A204.1 (cell line): ENCODE data around the gene ODAM.
"Not testable (repeated sequence)": the region's sequence is repeated elsewhere in the genome, so short reads cannot be mapped to it uniquely, and the experiment has no call there.

Source experiments
- FAIRE-seq: peaks from 2 replicates; lab custom pipeline; 2012; peaks lifted over from hg19 to GRCh38; lab: Jason Lieb, UNC

Gene ODAM

DNA sequence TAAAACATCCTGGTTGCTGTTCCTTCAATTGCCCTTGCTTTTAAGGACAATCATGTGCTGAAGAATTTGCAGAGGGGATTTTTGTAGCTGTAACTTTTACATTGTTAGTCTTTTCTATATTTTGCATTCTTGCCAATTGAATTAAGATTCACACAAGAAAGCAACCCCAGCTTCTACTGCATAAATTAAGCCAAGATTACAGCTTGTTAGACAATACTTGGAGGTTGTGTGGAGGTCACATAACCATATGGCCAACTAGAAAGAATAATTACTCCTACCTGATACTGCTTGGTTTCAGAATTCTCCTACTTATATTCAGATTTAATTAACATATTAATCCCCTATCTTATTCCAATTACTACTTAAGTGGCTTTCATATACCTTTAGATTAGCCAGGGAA, 26.3 kb downstream of the ODAM start:
- FAIRE-seq: not testable (repeated sequence)

DNA sequence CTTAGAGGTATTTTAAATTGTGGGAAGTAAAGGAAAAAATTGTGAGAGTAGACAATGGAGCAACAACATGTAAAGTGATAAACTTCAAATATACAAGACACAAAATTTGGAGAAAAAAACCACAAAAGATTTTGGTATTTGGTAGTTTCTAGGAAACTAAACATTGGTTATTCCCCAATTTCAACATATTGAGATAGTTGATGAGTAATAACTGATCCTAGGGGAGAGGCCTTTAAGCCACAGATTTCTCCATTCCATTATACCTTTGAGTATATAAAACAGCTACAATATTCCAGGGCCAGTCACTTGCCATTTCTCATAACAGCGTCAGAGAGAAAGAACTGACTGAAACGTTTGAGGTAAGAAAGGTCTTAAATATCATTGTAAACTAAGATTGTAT, 30.3 kb downstream of the ODAM start, which contains the start of gene FDCSP:
Gene FDCSP, plus strand, starts transcription at position 301 of the 400 bp plus-strand sequence. CDS start 5,071 bp downstream, outside the sequence.
- no peak for FAIRE-seq

DNA sequence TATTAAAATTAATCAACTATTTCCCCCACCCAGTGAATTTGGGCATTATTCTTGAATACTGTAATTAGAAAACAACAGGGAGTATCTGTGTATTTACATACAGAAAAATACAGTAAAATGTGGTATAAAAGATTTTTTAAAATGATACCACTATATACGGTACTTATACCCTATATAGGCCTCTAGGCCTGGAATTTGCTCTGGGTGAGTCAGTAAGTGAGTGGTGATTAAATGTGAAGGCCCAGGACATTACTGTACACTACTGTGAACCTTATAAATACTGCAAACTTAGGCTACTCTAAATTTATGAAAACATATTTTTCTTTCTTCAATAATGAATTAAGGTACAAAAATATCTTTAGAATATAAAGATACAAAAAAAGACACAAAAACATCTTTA, 40.6 kb downstream of the ODAM start:
- no peak for FAIRE-seq

DNA sequence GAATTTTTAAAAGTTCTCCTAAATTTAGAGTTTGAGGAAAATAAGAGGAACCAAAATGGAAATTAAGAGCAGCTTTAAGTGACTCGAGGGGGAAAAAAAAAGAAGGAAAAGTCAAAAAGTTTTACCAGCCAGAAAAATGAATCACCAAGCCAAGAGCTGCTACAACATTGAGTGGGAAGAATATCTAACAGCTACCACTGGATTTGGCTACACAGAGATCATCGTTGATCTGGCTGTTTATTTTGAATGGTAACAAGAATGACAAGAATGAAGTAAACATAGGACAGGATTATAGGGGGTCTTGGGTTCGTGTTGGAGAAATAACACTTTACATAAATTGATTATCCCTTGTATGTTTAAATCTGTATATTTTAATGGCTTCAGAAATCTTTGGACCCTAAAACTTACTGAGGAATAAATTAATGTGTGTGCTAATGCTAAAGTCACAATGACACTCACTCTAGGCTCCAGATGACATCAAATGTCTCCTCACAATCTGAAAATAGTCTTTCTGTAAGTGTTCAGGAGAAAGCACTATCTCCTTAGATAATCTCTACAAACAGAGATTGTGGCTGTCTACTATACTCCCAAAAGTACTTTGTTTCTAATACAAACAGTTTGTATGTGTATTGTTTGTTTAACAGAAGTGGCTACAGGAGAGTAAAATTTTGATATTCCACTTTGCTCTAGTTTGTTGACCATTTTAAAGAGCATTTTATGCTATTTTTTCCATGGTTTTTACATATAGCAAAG, 43.8 kb downstream of the ODAM start:
- no peak for FAIRE-seq

DNA sequence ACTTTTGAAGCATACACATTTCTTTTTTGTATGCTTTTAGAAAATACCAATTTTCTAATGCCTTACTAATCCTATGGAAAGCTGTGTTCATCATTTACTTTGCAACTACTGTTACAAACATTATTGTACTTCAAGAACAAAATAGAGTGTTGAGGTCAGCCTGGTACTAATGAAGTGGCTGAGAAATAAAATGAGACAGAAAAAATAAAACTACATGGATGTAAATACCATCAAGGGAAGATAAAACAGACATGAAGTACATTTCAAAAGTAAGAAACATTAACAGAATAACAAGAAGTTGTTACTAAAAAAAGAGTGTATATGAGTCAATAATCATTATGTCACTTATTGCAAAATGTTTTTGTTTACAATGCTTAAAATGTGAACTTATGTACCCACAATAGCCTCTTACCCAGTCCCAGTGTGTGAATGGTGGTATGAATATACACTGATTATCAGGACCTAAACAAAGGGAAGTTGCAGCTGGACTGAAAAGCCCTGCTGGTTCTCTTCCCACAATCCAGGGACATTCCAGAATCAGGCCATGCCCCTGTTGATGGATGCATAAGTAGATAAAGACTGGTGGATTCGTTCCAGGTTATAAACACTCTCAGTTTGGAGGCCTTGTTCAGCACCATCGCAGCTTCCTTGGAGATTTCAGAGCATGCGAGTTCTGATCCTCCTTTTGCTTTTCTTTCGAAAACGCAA, 44.5 kb downstream of the ODAM start:
- FAIRE-seq: no peak

DNA sequence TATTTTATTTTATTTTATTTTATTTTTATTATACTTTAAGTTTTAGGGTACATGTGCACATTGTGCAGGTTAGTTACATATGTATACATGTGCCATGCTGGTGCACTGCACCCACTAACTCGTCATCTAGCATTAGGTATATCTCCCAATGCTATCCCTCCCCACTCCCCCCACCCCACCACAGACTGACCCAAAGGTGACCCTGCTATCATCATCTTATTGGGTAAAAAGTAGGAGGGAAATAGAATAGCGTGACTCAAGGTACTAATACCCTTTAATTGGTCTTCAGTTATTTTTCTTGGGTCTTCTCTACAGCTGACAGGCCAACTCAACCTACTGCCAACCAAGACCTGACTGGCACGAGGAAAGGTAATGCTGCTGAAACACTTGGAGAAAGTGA, 46.8 kb downstream of the ODAM start, which contains the start of gene CSN3:
Gene CSN3, plus strand, starts transcription at position 301 of the 400 bp plus-strand sequence. CDS start 2,223 bp downstream, outside the sequence.
- FAIRE-seq: not testable (repeated sequence)

DNA sequence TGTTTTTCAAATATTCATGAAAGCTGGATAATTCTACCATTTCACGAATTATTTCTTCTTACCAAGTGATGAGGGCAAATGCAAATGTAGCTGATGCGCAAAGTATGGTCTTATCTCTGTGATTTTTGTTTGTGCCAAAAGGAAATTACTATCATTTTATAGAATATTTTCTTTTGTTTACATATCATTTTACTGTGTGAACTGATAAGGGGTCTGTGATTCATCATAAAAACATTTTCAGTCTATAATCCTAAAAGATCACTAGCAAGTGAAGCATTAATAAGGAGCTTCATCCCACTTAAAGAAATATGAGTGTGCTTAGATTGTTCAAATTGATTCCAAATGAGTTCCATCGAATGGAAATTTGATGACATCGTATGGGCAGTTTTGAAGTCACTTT, 47.6 kb downstream of the ODAM start:
- FAIRE-seq: no peak

DNA sequence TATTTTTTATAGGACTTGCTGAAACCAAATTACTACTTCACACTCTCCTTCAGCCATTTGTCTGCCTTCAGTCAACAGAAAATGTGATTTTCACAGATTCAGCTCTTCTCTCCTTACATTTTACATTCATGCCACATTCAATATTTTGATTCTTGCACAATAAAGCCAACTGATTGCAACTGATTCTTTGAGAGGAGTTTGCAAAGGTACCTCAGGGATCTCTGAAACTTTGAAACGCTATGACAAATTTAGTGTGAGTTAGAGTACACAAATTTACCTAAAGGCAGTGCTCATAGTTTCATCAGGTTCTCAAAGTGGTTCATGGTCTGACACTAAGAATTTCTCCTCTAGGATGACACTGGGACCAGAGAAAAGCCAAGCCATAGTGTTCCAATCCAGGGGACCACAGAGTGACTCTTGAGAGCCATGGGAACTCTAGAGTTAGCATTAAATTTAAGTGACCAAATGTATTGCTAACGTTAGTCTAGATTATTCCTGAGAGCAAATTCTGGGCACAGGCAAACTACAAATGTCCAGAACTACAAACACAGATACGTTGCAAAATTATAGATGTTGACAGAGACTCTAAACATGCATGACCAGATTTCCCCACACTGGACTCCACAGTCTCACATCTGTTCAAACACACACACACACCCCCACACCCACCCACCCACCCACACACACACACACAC, 55.9 kb downstream of the ODAM start:
- FAIRE-seq: no peak

DNA sequence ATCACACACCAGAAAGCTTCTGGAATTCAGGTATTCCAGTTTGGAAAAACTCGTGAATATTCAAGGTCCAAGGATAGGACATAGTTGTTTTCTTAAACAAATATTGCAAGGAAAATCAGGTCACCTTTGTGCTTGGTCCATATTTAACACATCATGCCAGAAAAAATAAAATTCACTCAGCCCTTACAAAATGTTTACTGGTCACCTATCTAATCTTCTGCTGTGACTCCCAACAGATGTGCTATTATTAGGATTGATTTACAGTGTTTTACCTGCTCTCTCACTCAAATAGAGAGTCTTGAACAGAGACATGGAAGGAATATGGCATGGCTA, 56.4 kb downstream of the ODAM start:
- no peak for FAIRE-seq
